OCI-LY1 (cell line): ENCODE data around the gene SLC5A2.

ENCODE experiments used
- H2AFZ ChIP-seq: fragments of 200-600 bp; sonication (generic), shearing (Covaris generic); 2 replicates; pipeline ENCODE4 v1.6.0; 2014; ENCODE audit warnings: antibody characterized with exemption, mild to moderate bottlenecking, low read length
- H3F3A ChIP-seq: fragments of 200-600 bp; sonication (generic), shearing (Covaris generic); 2 replicates; pipeline ENCODE4 v1.6.0; 2014; ENCODE audit warnings: mild to moderate bottlenecking, antibody characterized with exemption, low read length, moderate library complexity; ENCODE audit not compliant: insufficient read depth
- H3K27ac ChIP-seq: fragments of 200-600 bp; sonication (generic); 2 replicates; pipeline ENCODE4 v1.5.1; 2014; ENCODE audit warnings: low read length, mixed run types, mild to moderate bottlenecking, low read depth; ENCODE audit not compliant: poor library complexity, severe bottlenecking
- H3K27me3 ChIP-seq: fragments of 200-600 bp; sonication (generic); 2 replicates; pipeline ENCODE4 v1.6.0; 2014; ENCODE audit warnings: antibody characterized with exemption, mild to moderate bottlenecking, low read length, moderate library complexity; ENCODE audit not compliant: insufficient read depth
- H3K36me3 ChIP-seq: fragments of 200-600 bp; sonication (generic); 2 replicates; pipeline ENCODE4 v1.6.1; 2014; ENCODE audit warnings: mild to moderate bottlenecking, antibody characterized with exemption, low read length, moderate library complexity, mixed read lengths; ENCODE audit not compliant: insufficient read depth
- H3K4me1 ChIP-seq: fragments of 200-600 bp; sonication (generic); 2 replicates; pipeline ENCODE4 v1.5.1; 2014; ENCODE audit warnings: mild to moderate bottlenecking, low read length, moderate library complexity; ENCODE audit not compliant: insufficient read depth, severe bottlenecking
- H3K4me2 ChIP-seq: fragments of 200-600 bp; sonication (generic), shearing (Covaris generic); 2 replicates; pipeline ENCODE4 v1.6.1; 2014; ENCODE audit warnings: low read length
- H3K4me3 ChIP-seq: fragments of 200-600 bp; sonication (generic); 2 replicates; pipeline ENCODE4 v1.5.1; 2014; ENCODE audit warnings: low read length, low read depth, mild to moderate bottlenecking, mixed read lengths; ENCODE audit not compliant: poor library complexity, severe bottlenecking
- H3K79me2 ChIP-seq: fragments of 200-600 bp; shearing (Covaris generic); 2 replicates; pipeline ENCODE4 v1.6.1; 2016; ENCODE audit warnings: mixed run types, low read length, mixed read lengths; ENCODE audit not compliant: insufficient read depth
- H3K9ac ChIP-seq: fragments of 200-600 bp; sonication (generic), shearing (Covaris generic); 2 replicates; pipeline ENCODE4 v1.6.1; 2014; ENCODE audit warnings: mild to moderate bottlenecking, low read length, mixed read lengths
- H3K9me2 ChIP-seq: fragments of 200-600 bp; sonication (generic), shearing (Covaris generic); 2 replicates; pipeline ENCODE4 v1.6.1; 2014; ENCODE audit warnings: low read depth, mild to moderate bottlenecking, low read length, mixed read lengths
- H3K9me3 ChIP-seq: fragments of 200-600 bp; shearing (Covaris generic); 2 replicates; pipeline ENCODE4 v1.6.1; 2014; ENCODE audit warnings: low read length, mixed read lengths
- H4K20me1 ChIP-seq: fragments of 200-600 bp; sonication (generic), shearing (Covaris generic); 2 replicates; pipeline ENCODE4 v1.6.0; 2016; ENCODE audit warnings: mild to moderate bottlenecking, low read length; ENCODE audit not compliant: insufficient read depth
- EZH2 ChIP-seq: fragments of 200-600 bp; sonication (generic), shearing (Covaris generic); IDR thresholded peaks from 2 replicates; pipeline ENCODE4 v1.8.0; 2017; ENCODE audit warnings: borderline replicate concordance, mixed run types, mild to moderate bottlenecking, antibody characterized with exemption, low read length, moderate library complexity, mixed read lengths
- TF ChIP-seq, protein P1 (sequence below): fragments of 200-600 bp; sonication (generic), shearing (Covaris generic); IDR thresholded peaks from 2 replicates; pipeline ENCODE4 v1.5.1; 2017; ENCODE audit warnings: mild to moderate bottlenecking, antibody characterized with exemption, low read length, moderate library complexity, mixed read lengths

Gene SLC5A2

DNA sequence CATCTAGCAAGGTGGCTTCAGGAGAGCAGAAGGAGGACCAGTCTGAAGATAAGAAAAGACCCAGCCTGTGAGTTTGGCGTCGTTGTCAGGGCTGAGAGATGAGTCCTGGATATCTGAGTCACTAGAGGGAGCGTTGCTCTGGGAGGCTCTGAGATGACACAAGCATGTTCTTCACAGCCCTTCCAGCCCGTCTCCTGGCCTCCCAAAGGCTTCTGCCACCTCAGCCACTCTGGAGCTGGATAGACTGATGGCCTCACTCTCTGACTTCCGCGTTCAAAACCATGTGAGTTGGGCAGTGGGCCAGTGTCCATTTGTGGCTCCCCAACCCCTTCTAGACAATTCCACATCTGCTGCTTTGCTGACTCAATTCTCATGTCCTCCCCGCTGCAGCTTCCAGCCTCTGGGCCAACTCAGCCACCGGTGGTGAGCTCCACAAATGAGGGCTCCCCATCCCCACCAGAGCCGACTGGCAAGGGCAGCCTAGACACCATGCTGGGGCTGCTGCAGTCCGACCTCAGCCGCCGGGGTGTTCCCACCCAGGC lies 8.7 kb upstream of the SLC5A2 start:
- H3K4me1 ChIP-seq, result peaks cover 6% of the 10 kb centered on the region
- TF ChIP-seq, protein P1, sequence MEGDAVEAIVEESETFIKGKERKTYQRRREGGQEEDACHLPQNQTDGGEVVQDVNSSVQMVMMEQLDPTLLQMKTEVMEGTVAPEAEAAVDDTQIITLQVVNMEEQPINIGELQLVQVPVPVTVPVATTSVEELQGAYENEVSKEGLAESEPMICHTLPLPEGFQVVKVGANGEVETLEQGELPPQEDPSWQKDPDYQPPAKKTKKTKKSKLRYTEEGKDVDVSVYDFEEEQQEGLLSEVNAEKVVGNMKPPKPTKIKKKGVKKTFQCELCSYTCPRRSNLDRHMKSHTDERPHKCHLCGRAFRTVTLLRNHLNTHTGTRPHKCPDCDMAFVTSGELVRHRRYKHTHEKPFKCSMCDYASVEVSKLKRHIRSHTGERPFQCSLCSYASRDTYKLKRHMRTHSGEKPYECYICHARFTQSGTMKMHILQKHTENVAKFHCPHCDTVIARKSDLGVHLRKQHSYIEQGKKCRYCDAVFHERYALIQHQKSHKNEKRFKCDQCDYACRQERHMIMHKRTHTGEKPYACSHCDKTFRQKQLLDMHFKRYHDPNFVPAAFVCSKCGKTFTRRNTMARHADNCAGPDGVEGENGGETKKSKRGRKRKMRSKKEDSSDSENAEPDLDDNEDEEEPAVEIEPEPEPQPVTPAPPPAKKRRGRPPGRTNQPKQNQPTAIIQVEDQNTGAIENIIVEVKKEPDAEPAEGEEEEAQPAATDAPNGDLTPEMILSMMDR, result no peak
- TF ChIP-seq EZH2, result no peak
- no peaks in the 10 kb centered on the region for H3K36me3 ChIP-seq
- H3F3A ChIP-seq, result no peaks in the 10 kb centered on the region
- no peak overlapping the region for H3K9ac ChIP-seq
- H3K4me3 ChIP-seq, result no peak overlapping the region
- H3K9me2 ChIP-seq, result no peaks in the 10 kb centered on the region
- peaks cover 4% of the 10 kb centered on the region; the same call in 1 of the 2 replicates for H3K27me3 ChIP-seq
- no peak overlapping the region for H3K27ac ChIP-seq
- H4K20me1 ChIP-seq, result no peaks in the 10 kb centered on the region
- no peak overlapping the region for H2AFZ ChIP-seq
- no peaks in the 10 kb centered on the region for H3K79me2 ChIP-seq
- H3K4me2 ChIP-seq, result no peak overlapping the region
- H3K9me3 ChIP-seq, result no peaks in the 10 kb centered on the region

DNA sequence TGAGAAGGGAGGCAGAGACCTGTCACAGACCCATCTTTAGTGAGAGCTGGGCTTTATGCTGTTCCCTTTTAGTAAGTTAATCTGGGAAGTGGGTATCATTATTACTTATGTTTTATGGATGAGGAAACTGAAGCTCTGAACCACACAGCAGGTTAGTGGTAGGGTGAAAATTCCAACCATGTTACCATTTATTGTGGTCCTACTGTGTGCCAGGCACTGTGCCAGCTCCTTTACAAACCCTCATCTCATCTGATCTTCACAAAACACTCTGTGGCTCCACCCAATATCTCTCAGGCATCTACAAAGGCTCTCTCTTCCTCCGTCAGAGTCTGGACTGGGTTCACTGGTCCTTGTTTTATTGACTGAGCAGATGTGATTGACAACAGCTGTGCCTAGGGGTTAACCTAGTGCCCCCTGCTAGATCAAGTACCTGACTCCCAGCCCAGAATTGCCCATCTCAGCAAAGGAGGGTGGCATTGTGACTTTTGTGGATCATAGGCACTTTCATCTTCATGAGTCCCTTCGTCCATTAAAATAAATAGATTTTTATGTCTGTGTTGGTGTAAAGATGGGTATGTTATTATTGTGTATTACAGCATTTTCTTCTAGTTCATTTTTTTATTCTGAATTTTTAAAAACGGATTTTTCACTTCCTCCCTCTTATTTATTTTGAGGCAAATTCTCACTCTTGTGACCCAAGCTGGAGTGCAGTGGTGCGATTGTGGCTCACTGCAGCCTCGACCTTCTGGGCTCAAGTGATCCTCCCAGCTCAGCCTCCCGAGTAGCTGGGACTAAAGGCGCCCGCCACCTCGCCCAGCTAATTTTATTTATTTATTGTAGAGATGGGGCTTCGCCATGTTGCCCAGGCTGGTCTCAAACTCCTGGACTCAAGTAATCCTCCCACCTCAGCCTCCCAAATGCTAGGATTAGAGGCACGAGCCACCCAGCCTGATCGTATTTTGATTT lies 7.9 kb upstream of the SLC5A2 start:
- H3K27ac ChIP-seq, result no peak overlapping the region
- no peaks in the 10 kb centered on the region for H3K79me2 ChIP-seq
- H4K20me1 ChIP-seq, result no peaks in the 10 kb centered on the region
- TF ChIP-seq, protein P1, result no peak
- TF ChIP-seq EZH2, result no peak
- no peak overlapping the region for H3K4me3 ChIP-seq
- peaks cover 4% of the 10 kb centered on the region; the same call in 1 of the 2 replicates for H3K27me3 ChIP-seq
- peaks cover 6% of the 10 kb centered on the region for H3K4me1 ChIP-seq
- no peaks in the 10 kb centered on the region for H3K9me3 ChIP-seq
- no peaks in the 10 kb centered on the region for H3F3A ChIP-seq
- H3K9me2 ChIP-seq, result no peaks in the 10 kb centered on the region
- H2AFZ ChIP-seq, result no peak overlapping the region
- H3K4me2 ChIP-seq, result no peak overlapping the region
- H3K36me3 ChIP-seq, result no peaks in the 10 kb centered on the region
- H3K9ac ChIP-seq, result no peak overlapping the region

DNA sequence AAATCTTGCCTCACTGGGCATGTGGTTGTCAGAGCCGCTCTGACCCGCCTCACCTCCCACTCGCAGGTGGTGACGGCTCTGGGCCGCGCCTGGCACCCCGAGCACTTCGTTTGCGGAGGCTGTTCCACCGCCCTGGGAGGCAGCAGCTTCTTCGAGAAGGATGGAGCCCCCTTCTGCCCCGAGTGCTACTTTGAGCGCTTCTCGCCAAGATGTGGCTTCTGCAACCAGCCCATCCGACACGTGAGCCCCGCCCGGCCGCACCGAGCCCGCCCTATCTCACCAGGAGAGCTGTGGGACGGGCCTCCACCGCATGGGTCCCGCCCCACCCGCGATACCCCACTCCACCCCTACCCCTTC lies 7.0 kb upstream of the SLC5A2 start:
- H3K27me3 ChIP-seq, result peaks cover 4% of the 10 kb centered on the region
- peaks cover 6% of the 10 kb centered on the region for H3K4me1 ChIP-seq
- no peak overlapping the region for H2AFZ ChIP-seq

More for the DNA sequence above, 7.0 kb upstream of the SLC5A2 start:
- H3F3A ChIP-seq, result no peaks in the 10 kb centered on the region
- H3K9me3 ChIP-seq, result no peaks in the 10 kb centered on the region
- H3K4me2 ChIP-seq, result no peak overlapping the region
- H3K79me2 ChIP-seq, result no peaks in the 10 kb centered on the region
- no peak for TF ChIP-seq EZH2
- TF ChIP-seq, protein P1, result no peak
- H3K27ac ChIP-seq, result no peak overlapping the region
- H4K20me1 ChIP-seq, result no peaks in the 10 kb centered on the region
- no peaks in the 10 kb centered on the region for H3K9me2 ChIP-seq
- no peak overlapping the region for H3K9ac ChIP-seq
- H3K4me3 ChIP-seq, result no peak overlapping the region
- H3K36me3 ChIP-seq, result no peaks in the 10 kb centered on the region
